GM10266 (cell line): ENCODE results near the gene PRKD2.
A peak's percentile ranks its signal among the peaks of the same experiment; 100 is the strongest.

Experiments
- DNase-seq: peaks from one replicate; pipeline ENCODE4 v3.0.0; 2012; ENCODE audit errors: extremely low spot score
- CTCF ChIP-seq: IDR thresholded peaks from 2 replicates; pipeline ENCODE4 v1.5.1; 2012; ENCODE audit warnings: mild to moderate bottlenecking, low read depth; ENCODE audit not compliant: control insufficient read depth, insufficient read depth; ENCODE audit errors: missing control alignments

PRKD2 gene

GRCh38 chr19:46674416-46675178, 42.3 kb downstream of the PRKD2 start:
- no peak for DNase-seq

DNA sequence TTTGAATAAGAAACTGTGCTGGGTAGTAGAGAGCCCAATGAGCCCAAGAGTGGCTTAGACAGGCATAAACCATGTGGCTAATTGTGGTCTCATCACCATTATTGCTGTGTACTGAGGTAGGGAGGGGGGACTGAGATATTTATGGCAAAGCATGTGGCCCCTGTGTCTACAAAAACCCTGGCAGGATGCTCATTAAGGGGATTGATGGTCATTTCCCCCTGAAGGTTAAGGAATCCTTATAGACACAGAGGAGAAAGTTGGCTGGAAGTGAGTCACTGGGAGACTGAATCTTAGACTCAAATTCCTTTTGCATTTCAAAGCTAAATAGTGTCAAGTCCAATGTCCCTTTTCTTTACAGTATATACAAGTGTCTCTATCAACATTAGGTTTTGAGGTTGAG, 46.1 kb downstream of the PRKD2 start:
- no peak for DNase-seq
- no peak for TF ChIP-seq CTCF

More at GRCh38 chr19:46674416-46675178, 42.3 kb downstream of the PRKD2 start:
- TF ChIP-seq CTCF, result no peak

DNA sequence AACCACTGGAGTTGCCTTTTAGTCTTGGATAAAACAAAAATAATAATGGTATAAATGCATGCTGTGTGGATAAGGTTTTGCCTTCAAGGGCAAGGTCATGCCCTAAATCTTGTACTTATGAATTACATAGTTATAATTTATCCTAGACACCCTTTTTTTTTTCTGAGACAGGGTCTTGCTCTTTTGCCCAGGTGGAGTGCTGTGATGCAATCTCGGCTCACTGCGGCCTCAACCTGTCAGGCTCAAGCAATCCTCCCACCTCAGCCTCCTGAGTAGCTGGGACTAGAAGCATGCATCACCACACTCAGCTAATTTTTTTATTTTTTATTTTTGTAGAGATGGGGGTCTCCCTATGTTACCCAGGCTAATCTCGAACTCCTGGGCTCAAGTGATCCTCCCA, 48.3 kb downstream of the PRKD2 start:
- TF ChIP-seq CTCF, result no peak
- no peak for DNase-seq

DNA sequence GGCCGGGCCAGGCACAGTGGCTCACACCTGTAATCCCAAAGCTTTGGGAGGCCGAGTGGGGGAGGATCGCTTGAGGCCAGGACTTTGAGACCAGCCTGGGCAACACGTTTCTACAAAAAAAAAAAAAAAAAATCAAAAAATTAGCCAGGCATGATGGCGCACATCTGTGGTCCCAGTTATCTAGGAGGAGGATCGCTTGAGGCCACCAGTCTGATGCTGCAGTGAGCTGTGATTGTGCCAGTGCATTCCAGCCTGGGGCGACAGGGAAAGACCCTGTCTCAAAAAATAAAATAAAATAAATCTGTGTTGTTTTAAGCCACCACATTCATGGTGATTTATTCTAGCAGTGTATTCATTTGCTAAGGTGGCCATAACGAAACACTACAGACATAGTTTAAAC, 51.8 kb downstream of the PRKD2 start:
- DNase-seq, result no peak
- no peak for TF ChIP-seq CTCF

- DNase-seq, result peak; percentile 80
- TF ChIP-seq CTCF, result peak; percentile 94
These were observed 55.0 kb downstream of the PRKD2 start for GRCh38 chr19:46661735-46662592.

DNA sequence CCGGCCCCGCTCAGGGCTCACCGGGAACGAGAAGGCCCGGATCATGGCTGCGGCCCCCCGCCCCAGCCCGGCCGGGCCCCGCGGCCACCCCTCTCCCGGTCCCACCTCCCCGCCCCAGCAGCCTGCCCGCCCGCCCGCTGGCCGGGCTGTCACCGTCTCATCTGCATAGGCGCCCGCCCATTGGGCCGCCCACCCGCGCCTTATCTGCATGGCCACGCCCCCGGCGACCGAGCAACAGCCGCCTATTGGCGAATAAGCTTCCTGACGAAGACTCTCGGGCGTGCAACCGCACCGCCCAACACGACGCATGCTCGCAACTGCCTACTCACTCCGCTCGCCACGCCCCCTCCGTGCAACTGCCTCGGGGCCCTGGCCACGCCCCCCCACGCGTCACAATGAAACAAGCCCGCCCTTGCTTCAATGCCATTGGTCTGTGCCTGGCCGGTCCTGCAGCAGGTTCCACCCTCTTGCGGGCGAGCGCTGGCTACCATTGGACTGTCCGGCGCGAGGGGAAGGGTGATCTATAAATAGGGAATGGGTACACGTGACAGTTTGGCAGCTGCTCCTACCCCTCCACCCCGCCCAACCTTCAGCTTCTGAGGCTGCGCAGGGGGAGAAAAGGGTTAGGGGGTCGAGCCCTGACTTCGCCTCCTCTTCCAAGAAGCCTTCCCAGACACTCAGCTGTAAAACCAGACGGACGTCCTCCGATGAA, 55.7 kb downstream of the PRKD2 start, which contains the start of gene DACT3:
Gene DACT3 (minus strand): TSS at position 163 of the 712 bp plus-strand sequence. CDS start 118 bp downstream, at position 45.
- no peak for TF ChIP-seq CTCF
- DNase-seq, result peak; percentile 99
